OCI-LY3 (cell line): ENCODE results near the gene ZDHHC14.

Source experiments
- CTCF ChIP-seq: fragments of 200-600, 300-600 bp; sonication (generic); IDR thresholded peaks from 2 replicates; pipeline ENCODE4 v1.5.1; 2014; ENCODE audit warnings: antibody characterized with exemption, low read length, low read depth
- EZH2phosphoT487 ChIP-seq: fragments of 200-600 bp; shearing (Covaris generic); IDR thresholded peaks from 2 replicates; pipeline ENCODE4 v1.6.1; 2018; ENCODE audit warnings: antibody characterized with exemption, mixed run types, low read depth

- TF ChIP-seq CTCF = peak; percentile 45
- TF ChIP-seq EZH2phosphoT487 = no peak
These were observed 41.6 kb upstream of the ZDHHC14 start for GRCh38 chr6:157339432-157339831.
